Endothelial cell of umbilical vein (primary cell): ENCODE results near the gene LIN7A.

Source experiments
- CTCF ChIP-seq, 2 donors: IDR thresholded peaks; 1 replicate in 1 of 2; 2 replicates in 1 of 2; pipeline ENCODE4 v1.5.1; 2011; ENCODE audit warnings: low read length in 2 of 2, mild to moderate bottlenecking in 2 of 2, moderate library complexity in 2 of 2, control low read depth in 1 of 2, inconsistent platforms in 1 of 2, low read depth in 1 of 2; ENCODE audit not compliant: insufficient read depth in 1 of 2; ENCODE audit errors: extremely low read depth in 1 of 2
- EZH2 ChIP-seq: IDR thresholded peaks from 2 replicates; pipeline ENCODE4 v1.6.1; 2012; ENCODE audit warnings: borderline replicate concordance, low read depth, mild to moderate bottlenecking, moderate library complexity, low read length, inconsistent platforms; ENCODE audit not compliant: severe bottlenecking
- FOS ChIP-seq: IDR thresholded peaks from 2 replicates; pipeline ENCODE4 v1.6.1; 2011; ENCODE audit warnings: mild to moderate bottlenecking, low read length, moderate library complexity, borderline replicate concordance; ENCODE audit not compliant: insufficient read depth
- GATA2 ChIP-seq: IDR thresholded peaks from 2 replicates; pipeline ENCODE4 v1.7.0; 2011; ENCODE audit warnings: low read depth, mild to moderate bottlenecking, moderate library complexity, mixed read lengths, low read length; ENCODE audit not compliant: insufficient read length, insufficient read depth
- JUN ChIP-seq: IDR thresholded peaks from 2 replicates; pipeline ENCODE4 v1.6.1; 2011; ENCODE audit warnings: borderline replicate concordance, low read depth; ENCODE audit not compliant: insufficient read length, insufficient read depth
- MAX ChIP-seq: IDR thresholded peaks from 2 replicates; pipeline ENCODE4 v1.6.1; 2011; ENCODE audit not compliant: insufficient read depth, insufficient read length
- MYC ChIP-seq: IDR thresholded peaks from one replicate; pipeline ENCODE4 v1.6.1; 2011; ENCODE audit warnings: mild to moderate bottlenecking, low read depth, low read length
- POLR2A ChIP-seq: IDR thresholded peaks from 2 replicates; pipeline ENCODE4 v1.6.1; 2012; ENCODE audit warnings: low read depth, mild to moderate bottlenecking, control low read depth, low read length
- POLR2AphosphoS5 ChIP-seq: IDR thresholded peaks from 2 replicates; pipeline ENCODE4 v1.6.1; 2012; ENCODE audit warnings: low read depth, mild to moderate bottlenecking, control low read depth, low read length, moderate library complexity; ENCODE audit not compliant: insufficient read depth

- TF ChIP-seq CTCF (IDR thresholded peaks at IDR 0.05; ENCODE audit: extremely low read depth in 1 of 2, insufficient read depth in 1 of 2, low read depth in 1 of 2, low read length in 2 of 2): no peak
- TF ChIP-seq POLR2AphosphoS5: no peak
- no peak for TF ChIP-seq POLR2A
- TF ChIP-seq EZH2: no peak
- no peak for TF ChIP-seq MAX
- no peak for TF ChIP-seq MYC
- TF ChIP-seq FOS: no peak
- no peak for TF ChIP-seq JUN
- TF ChIP-seq GATA2: no peak
These were observed 114.3 kb downstream of the LIN7A start for GRCh38 chr12:80823393-80823792.
